ENCODE measurements around the gene TGOLN2.

TGOLN2 gene

GRCh38 chr2:85303780-85304531 lies 23.8 kb downstream of the TGOLN2 start:
- no peak for DNase-seq

DNA sequence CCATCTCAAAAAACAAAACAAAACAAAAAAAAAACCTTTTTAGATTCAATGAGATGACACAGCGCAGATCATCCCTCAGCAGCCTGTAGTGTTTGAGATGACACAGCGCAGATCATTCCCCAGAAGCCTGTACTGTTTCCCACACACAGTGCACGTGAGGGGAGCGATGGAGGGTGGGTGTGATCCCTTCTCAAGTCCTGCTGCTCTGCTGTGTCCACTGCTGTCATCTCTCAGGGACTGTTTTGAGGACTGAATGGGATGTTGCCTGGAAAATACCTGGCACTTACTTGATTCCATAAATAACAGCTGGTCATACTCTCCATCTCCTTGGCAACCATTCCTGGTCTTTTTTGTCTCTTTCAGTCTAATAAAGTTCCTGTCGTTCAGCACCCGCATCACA lies 25.7 kb downstream of the TGOLN2 start:
- no peak for DNase-seq

GRCh38 chr2:85291425-85292023 lies 36.3 kb downstream of the TGOLN2 start:
- DNase-seq, result no peak

- no peak for DNase-seq
Measured at GRCh38 chr2:85288244-85288725, 39.5 kb downstream of the TGOLN2 start.

DNA sequence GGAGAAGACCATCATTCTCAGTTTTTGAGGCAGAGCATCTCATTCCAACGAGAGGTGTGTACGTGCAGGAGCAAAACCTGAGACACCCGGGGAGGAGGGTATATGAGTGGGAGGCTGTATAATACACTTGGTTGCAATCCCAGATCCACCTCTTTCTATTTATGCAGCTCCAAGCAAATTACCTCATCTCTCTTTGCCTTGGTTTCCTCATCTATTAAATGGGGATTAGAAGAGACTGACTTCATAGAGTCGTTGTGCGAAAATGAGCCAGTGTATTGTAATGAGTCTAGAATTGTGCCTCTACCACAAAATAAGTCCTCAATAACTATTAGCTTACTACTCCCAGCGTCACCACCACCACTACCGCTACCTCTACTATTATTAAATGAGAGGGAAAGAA lies 40.1 kb downstream of the TGOLN2 start:
- no peak for DNase-seq

- no peak for DNase-seq
Measured at GRCh38 chr2:85286918-85287317, 40.9 kb downstream of the TGOLN2 start.

DNA sequence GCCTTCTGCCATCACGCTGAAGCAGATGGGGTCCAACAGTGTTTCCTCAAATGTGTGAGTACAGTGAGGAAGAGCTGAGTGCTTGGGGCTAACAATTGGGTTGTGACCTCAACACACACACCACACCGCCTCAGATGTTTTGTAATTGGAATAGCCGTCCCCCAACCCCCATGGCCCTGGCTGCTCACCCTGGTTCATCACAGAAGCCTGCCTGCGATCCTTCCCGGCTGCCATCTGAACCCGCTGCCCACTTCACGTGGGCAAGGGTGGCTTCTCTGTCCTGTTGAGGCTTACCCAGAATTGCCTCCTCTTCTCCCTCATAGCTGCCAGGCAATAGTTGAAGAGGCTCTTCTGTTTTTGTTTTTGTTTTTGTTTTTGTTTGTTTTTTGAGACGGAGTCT lies 44.1 kb downstream of the TGOLN2 start:
- no peak for DNase-seq

DNA sequence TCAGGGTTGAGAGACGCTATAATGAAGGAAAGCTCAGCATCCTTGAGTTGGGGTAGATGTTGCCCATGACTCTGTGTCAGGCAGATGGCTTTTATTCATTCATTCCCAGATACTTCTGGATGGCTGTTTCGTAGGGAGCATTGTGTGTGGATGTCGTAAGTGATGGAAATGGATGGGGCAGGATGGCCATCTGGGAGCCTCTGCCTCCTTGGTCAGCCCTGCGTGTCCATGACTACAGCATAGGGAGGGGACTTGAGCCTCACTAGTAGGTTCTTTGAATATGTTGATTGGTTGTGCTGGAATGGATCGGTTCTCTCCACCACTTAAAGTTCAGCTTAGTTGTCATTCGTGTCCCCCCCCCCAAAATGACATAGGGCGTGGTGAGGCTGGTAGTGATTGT lies 44.9 kb downstream of the TGOLN2 start:
- DNase-seq, result no peak

GRCh38 chr2:85281553-85281952 lies 46.2 kb downstream of the TGOLN2 start:
- no peak for DNase-seq

- DNase-seq, result no peak
Measured at GRCh38 chr2:85278361-85278760, 49.4 kb downstream of the TGOLN2 start.

DNA sequence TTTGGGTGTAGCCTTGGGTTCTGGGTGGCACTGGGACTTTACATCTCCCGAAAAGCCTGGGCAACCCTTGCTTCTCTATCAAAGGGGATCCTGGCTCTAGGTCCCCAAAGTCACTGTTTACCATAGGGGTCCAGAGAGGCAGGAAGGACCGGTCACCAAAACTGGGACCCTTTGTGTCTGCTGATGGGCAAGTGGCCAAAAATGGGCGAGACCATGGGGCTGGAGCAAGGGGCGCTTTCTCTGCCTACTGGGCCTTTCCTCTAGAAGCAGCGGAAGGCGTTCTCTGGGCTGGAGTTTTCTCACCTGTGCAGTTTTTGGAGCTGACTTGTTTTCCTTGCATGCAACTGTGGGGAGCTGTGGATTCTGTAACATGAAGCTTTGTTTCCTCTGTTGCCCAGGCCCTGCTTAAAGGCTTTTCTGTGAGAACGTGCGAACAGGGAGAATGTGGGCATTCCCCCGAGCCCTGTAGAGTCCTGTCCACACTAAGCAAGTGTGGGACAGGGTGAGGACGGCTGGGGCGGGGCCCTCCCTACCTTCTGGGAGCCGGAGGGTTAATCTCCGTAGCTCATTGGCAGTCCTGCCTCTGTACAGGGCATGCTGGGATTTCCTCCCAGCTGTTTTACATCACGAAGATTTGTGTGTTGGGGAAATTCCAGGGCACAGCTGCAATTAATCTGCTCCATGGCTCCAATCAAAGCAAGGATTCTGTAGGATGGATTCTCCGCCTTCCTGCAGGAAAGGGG lies 50.2 kb downstream of the TGOLN2 start:
- DNase-seq, result no peak

DNA sequence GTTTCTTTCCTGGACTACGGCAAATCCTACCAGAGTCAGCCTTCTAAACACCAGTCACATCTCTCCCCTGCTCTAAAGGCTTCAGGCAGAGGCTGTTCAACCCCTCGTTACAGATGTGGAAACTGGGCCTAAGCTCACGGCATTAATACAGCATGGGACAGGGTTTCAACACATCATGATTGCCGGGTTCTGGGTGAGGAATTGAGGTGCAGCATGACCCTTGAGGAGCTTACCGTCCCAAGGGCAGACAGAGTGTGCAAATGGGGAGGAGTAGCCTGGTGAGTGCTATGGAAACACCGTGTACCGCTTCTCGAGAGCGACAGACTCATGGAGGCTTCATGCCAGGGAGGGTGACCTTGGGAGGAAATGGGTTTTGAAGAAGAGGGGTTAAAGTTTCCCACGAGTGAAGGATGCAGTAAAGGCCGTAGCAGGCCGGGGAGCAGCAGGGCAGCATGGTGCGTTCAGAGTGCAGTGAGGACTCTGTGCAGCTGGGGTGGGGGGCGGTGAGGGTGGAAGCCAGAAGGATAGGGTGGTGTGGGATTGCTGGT lies 51.1 kb downstream of the TGOLN2 start:
- no peak for DNase-seq

DNA sequence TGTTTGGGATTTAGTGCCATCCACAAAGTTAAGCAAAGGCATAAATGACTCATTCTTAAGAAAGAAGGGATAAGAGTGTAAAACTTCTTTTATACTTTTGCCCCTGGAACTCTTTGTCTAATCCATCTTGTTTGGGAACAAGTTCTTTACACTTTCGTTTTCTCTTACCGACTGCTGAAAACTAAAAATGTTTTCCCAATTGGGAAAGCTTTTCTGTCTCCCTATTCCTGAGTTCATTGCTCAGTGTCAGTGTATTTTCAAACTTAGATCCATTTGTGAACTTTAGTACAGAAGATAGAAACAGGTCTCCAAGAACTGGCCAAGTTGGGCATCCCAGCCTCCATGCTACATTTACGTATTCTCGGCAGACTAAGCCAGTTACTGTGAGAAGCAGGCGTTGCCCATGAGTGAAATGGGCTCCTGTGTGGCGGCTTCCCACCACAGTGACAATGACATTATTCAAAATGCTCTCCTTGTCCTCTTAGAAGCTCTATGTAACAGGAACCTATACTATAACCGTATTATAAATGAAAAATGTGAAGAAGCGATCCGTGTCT lies 51.7 kb downstream of the TGOLN2 start:
- DNase-seq, result no peak

DNA sequence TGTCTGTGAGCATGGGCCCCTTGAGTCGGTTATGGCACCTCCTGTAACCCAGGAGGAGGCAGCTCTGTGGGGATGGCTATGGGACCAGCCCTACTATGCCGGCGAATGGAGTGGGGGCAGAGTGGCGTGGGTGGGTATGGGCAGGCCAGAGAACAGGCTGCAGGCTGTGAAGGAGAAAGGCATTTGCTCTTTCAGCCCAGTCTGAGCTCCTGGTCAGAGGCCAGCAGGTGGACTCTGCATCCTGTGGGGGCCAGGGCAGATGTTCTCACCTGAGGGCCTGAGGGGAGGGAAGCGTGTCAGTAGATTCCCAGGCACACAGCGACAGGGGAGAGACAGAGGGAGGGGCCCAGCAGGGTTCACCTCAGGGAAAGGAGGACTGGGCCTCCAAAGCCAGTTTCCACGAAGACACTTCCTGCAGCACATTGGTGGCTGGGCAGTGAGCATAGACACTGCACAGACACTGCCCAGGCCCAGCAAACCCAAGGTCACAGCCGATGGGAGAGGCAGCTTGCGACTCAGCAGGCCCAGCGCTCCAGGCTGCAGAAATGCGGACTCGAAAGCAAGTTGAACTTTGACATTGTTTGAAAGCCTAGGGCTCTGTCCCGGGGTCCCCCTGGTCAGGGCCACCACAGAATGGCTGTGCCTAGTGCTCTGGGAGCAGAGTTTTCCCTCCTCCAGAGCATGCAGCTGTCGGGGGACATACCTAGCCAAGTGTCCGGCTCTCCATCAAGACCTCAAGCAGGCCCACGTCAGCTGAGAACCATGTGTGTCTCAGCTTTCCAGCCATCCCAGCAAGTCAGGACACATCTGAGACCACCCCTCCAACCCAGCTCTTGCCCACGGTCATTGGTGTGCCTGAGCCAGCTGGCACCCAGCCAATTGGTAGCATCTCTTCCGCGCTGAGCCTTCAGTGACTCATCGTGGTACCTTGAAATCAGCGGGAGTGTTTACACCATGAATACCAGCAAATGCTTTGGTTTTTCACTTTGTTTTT lies 53.8 kb downstream of the TGOLN2 start:
- DNase-seq, result no peak

- DNase-seq, result no peak
Measured at GRCh38 chr2:85272357-85272756, 55.4 kb downstream of the TGOLN2 start.

- no peak for DNase-seq
Measured at GRCh38 chr2:85269959-85270358, 57.8 kb downstream of the TGOLN2 start.

Measured in GF-D8 (cell line).